ENCODE results near the gene STXBP5. TPM values are rescaled to one million over a fixed set of nuclear protein-coding genes. Genes with fewer than 3 reads are reported as not detected.

Gene STXBP5
- total and polyA plus RNA-seq, 9 of the 15 experiments (the other 6 are each of a cell fraction or from before 2014, with no cell fraction given), result 23.3 to 172 (median 71.5) TPM

- TF ChIP-seq ZBTB5 (IDR thresholded peaks at IDR 0.05), result no peak
- TF ChIP-seq HIVEP1 (CRISPR knock-in tag; IDR thresholded peaks at IDR 0.05), result no peak
- TF ChIP-seq BMI1 (IDR thresholded peaks at IDR 0.05; ENCODE audit: low read length), result no peak
- TF ChIP-seq JUNB (CRISPR knock-in tag; conservative IDR thresholded peaks at IDR 0.05), result no peak
- no peak for TF ChIP-seq ELK3 (CRISPR knock-in tag; IDR thresholded peaks at IDR 0.05)
- no peak for TF ChIP-seq NEUROD1 (IDR thresholded peaks at IDR 0.05; ENCODE audit: borderline replicate concordance, low read depth, low read length, partially characterized antibody)
- TF ChIP-seq CBX2 (IDR thresholded peaks at IDR 0.05; ENCODE audit: insufficient read depth, low read length, poor library complexity, severe bottlenecking), result no peak
- no peak for TF ChIP-seq MYC (IDR thresholded peaks at IDR 0.05; ENCODE audit: low read depth, low read length)
- no peak for TF ChIP-seq MYC (CRISPR knock-in tag; IDR thresholded peaks at IDR 0.05; ENCODE audit: borderline replicate concordance, low read depth)
- no peak for TF ChIP-seq ZNF311 (CRISPR knock-in tag; IDR thresholded peaks at IDR 0.05)
- TF ChIP-seq ZFPM2 (CRISPR knock-in tag; IDR thresholded peaks at IDR 0.05), result no peak
- no peak for TF ChIP-seq RBM14 (IDR thresholded peaks at IDR 0.05; ENCODE audit: borderline replicate concordance, insufficient read depth, low read depth, low read length)
- no peak for TF ChIP-seq ZNF23 (CRISPR knock-in tag; IDR thresholded peaks at IDR 0.05)
- peak; percentile 51; the same call in 1 of the 2 replicates for TF ChIP-seq NFRKB (IDR thresholded peaks at IDR 0.05; ENCODE audit: low read depth)
- TF ChIP-seq, protein P1, sequence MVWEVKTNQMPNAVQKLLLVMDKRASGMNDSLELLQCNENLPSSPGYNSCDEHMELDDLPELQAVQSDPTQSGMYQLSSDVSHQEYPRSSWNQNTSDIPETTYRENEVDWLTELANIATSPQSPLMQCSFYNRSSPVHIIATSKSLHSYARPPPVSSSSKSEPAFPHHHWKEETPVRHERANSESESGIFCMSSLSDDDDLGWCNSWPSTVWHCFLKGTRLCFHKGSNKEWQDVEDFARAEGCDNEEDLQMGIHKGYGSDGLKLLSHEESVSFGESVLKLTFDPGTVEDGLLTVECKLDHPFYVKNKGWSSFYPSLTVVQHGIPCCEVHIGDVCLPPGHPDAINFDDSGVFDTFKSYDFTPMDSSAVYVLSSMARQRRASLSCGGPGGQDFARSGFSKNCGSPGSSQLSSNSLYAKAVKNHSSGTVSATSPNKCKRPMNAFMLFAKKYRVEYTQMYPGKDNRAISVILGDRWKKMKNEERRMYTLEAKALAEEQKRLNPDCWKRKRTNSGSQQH (CRISPR knock-in tag; IDR thresholded peaks at IDR 0.05), result no peak
- no peak for TF ChIP-seq CCAR2 (IDR thresholded peaks at IDR 0.05; ENCODE audit: low read depth, low read length)
- peak; percentile 88; the same call in 1 of the 2 replicates for TF ChIP-seq GTF2E2 (tag; IDR thresholded peaks at IDR 0.05)
- TF ChIP-seq HNRNPL (IDR thresholded peaks at IDR 0.05; ENCODE audit: low read depth, low read length), result no peak
- TF ChIP-seq, protein P2, sequence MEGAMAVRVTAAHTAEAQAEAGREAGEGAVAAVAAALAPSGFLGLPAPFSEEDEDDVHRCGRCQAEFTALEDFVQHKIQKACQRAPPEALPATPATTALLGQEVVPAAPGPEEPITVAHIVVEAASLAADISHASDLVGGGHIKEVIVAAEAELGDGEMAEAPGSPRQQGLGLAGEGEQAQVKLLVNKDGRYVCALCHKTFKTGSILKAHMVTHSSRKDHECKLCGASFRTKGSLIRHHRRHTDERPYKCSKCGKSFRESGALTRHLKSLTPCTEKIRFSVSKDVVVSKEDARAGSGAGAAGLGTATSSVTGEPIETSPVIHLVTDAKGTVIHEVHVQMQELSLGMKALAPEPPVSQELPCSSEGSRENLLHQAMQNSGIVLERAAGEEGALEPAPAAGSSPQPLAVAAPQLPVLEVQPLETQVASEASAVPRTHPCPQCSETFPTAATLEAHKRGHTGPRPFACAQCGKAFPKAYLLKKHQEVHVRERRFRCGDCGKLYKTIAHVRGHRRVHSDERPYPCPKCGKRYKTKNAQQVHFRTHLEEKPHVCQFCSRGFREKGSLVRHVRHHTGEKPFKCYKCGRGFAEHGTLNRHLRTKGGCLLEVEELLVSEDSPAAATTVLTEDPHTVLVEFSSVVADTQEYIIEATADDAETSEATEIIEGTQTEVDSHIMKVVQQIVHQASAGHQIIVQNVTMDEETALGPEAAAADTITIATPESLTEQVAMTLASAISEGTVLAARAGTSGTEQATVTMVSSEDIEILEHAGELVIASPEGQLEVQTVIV (CRISPR knock-in tag; IDR thresholded peaks at IDR 0.05; ENCODE audit: borderline replicate concordance), result no peak
- TF ChIP-seq ILF3 (IDR thresholded peaks at IDR 0.05; ENCODE audit: borderline replicate concordance), result no peak
- TF ChIP-seq RAD21 (CRISPR knock-in tag; conservative IDR thresholded peaks at IDR 0.05 in 1 of 2, IDR thresholded peaks at IDR 0.05 in 1 of 2), result no peak; a peak in 1 of 4 replicates
Measured at GRCh38 chr6:147205690-147206600, 1.7 kb downstream of the STXBP5 start (continued).

Measured in K562 (cell line).